Suppressor macrophage (primary cell): ENCODE measurements around the gene STAT1.

Experiments
- DNase-seq, 4 experiments: peaks; one replicate each; pipeline ENCODE4 v3.0.0-alpha.2; 2020 to 2022
- total RNA-seq, 17 experiments: gene quantifications; one replicate each; lab custom pipeline; 2026; ENCODE audit warnings: mixed read lengths in 6 of 17, inconsistent platforms in 3 of 17; lab: John Stamatoyannopoulos, UW

Gene STAT1
- 197 to 936 (median 270) reads per million in 17 experiments for total RNA-seq

- DNase-seq: peak; percentile 97 to 99 (median 98)
These were observed at the start of gene STAT1 for GRCh38 chr2:191013932-191014652. Gene STAT1, minus strand, starts transcription at chr2:191014171. Its CDS starts 4,168 bp downstream, at chr2:191010003.

- DNase-seq: no peak
These were observed 49.6 kb upstream of the STAT1 start for GRCh38 chr2:191063584-191063983.

GRCh38 chr2:191061381-191061980, 47.5 kb upstream of the STAT1 start:
- DNase-seq: no peak

GRCh38 chr2:191059308-191059707, 45.3 kb upstream of the STAT1 start:
- DNase-seq: no peak

- peak in 3 of 4 experiments; percentile 13 to 17 (median 17) for DNase-seq
These were observed 42.3 kb upstream of the STAT1 start for GRCh38 chr2:191056228-191056627.

- no peak for DNase-seq
These were observed 39.3 kb upstream of the STAT1 start for GRCh38 chr2:191053256-191053655.

- peak; percentile 43 to 76 (median 68) for DNase-seq
These were observed 38.1 kb upstream of the STAT1 start for GRCh38 chr2:191051825-191052778.

GRCh38 chr2:191051177-191051576, 37.2 kb upstream of the STAT1 start:
- DNase-seq: no peak

GRCh38 chr2:191050640-191050987, 36.6 kb upstream of the STAT1 start:
- no peak for DNase-seq

GRCh38 chr2:191049728-191050639, 36.0 kb upstream of the STAT1 start:
- no peak for DNase-seq

- no peak for DNase-seq
These were observed 34.1 kb upstream of the STAT1 start for GRCh38 chr2:191048073-191048472.

GRCh38 chr2:191045141-191045540, 31.2 kb upstream of the STAT1 start:
- no peak for DNase-seq

GRCh38 chr2:191043438-191043837, 29.5 kb upstream of the STAT1 start:
- no peak for DNase-seq

- no peak for DNase-seq
These were observed 27.6 kb upstream of the STAT1 start for GRCh38 chr2:191041418-191042161.

GRCh38 chr2:191039616-191040015, 25.6 kb upstream of the STAT1 start:
- no peak for DNase-seq

- no peak for DNase-seq
These were observed 24.8 kb upstream of the STAT1 start for GRCh38 chr2:191038741-191039140.

- peak in 2 of 4 experiments; percentile 23 to 28 for DNase-seq
These were observed 24.3 kb upstream of the STAT1 start for GRCh38 chr2:191038241-191038725.

GRCh38 chr2:191037351-191037750, 23.4 kb upstream of the STAT1 start:
- no peak for DNase-seq

- DNase-seq: no peak
These were observed 22.4 kb upstream of the STAT1 start for GRCh38 chr2:191036363-191036762.

- peak; percentile 45 to 75 (median 66) for DNase-seq
These were observed 18.8 kb upstream of the STAT1 start for GRCh38 chr2:191032588-191033429.
